ENCODE results near the gene GALNTL6. TPM values are rescaled to one million over a fixed set of nuclear protein-coding genes. Genes with fewer than 3 reads are reported as not detected.

The GALNTL6 gene
- total and polyA plus RNA-seq, 2 donors (not counting 3 experiments of a cell fraction or from before 2014, with no cell fraction given) = not detected

- no peaks in the 10 kb centered on the region for H3K79me2 ChIP-seq (ENCODE audit: control insufficient read depth, insufficient read depth, low read length)
- no peaks in the 10 kb centered on the region for H3K36me3 ChIP-seq (ENCODE audit: control insufficient read depth in 2 of 2, extremely low read depth in 1 of 2, insufficient read depth in 2 of 2, low read length in 2 of 2)
- no peaks in the 10 kb centered on the region for H3K9me1 ChIP-seq (replicated peaks; ENCODE audit: control insufficient read depth, extremely low read depth, insufficient read depth, low read length)
- H3K27me3 ChIP-seq (ENCODE audit: control insufficient read depth in 2 of 2, insufficient read depth in 2 of 2, low read length in 2 of 2) = no peaks in the 10 kb centered on the region
- dilution Hi-C loops (cut with MboI; ENCODE audit: extremely low pct_ligation_motif_present, low sequenced_read_pairs) = no loop called here
- H3K9me3 ChIP-seq (replicated peaks; ENCODE audit: control insufficient read depth, insufficient read depth, low read length) = no peaks in the 10 kb centered on the region
- H3K27ac ChIP-seq (ENCODE audit: insufficient read depth, low read depth, low read length) = no peak overlapping the region
- BruUV-seq (replicated peaks) = no TSS peak
- H3K4me1 ChIP-seq (ENCODE audit: control insufficient read depth, extremely low read depth, insufficient read depth, low read length) = no peaks in the 10 kb centered on the region
- DNase-seq (ENCODE audit: low read depth, low spot score) = no peak
- H3K4me2 ChIP-seq (ENCODE audit: insufficient read depth, low read length) = no peak overlapping the region
- POLR2A ChIA-PET = no interaction called here
- H3K4me3 ChIP-seq (replicated peaks in 1 of 3; ENCODE audit: insufficient read depth in 1 of 3, low read depth in 1 of 3, low read length in 3 of 3) = no peak overlapping the region
- intact Hi-C loops (cut with micrococcal nuclease) = no loop called here
- no peak for FAIRE-seq
- no peak overlapping the region for H3K9ac ChIP-seq (replicated peaks; ENCODE audit: extremely low read depth, insufficient read depth, low read length)
- TF ChIP-seq JUN (IDR thresholded peaks at IDR 0.05; ENCODE audit: borderline replicate concordance, insufficient read depth, insufficient read length, low read depth) = no peak
- no peak for TF ChIP-seq POLR2A (IDR thresholded peaks at IDR 0.05; ENCODE audit: low read depth, low read length)
- no peak for TF ChIP-seq MYC (IDR thresholded peaks at IDR 0.05; ENCODE audit: low read depth, low read length)
- no peak for TF ChIP-seq POLR2AphosphoS5 (IDR thresholded peaks at IDR 0.05; ENCODE audit: insufficient read depth, low read depth, low read length)
- CTCF ChIA-PET = interaction anchor here (0.7 kb wide), 1 partner anchor 19 kb away, joined by 4 read pairs; no protein-coding TSS in a partner anchor
- H2AFZ ChIP-seq (ENCODE audit: low read depth, low read length) = no peak overlapping the region
- H4K20me1 ChIP-seq (replicated peaks; ENCODE audit: control insufficient read depth, extremely low read depth, insufficient read depth, low read length) = no peaks in the 10 kb centered on the region
Observed at GRCh38 chr4:172951679-172952451, 1138.7 kb downstream of the GALNTL6 start.

GRCh38 chr4:172953896-172954568, 1140.8 kb downstream of the GALNTL6 start:
- DNase-seq (ENCODE audit: low read depth, low spot score) (no peak), FAIRE-seq (no peak)
- Histone ChIP-seq H3K79me2 (ENCODE audit: control insufficient read depth, insufficient read depth, low read length) (no peaks in the 10 kb centered on the region), H3K36me3 (ENCODE audit: control insufficient read depth in 2 of 2, extremely low read depth in 1 of 2, insufficient read depth in 2 of 2, low read length in 2 of 2) (no peaks in the 10 kb centered on the region), H2AFZ (ENCODE audit: low read depth, low read length) (no peak overlapping the region), H3K4me1 (ENCODE audit: control insufficient read depth, extremely low read depth, insufficient read depth, low read length) (no peaks in the 10 kb centered on the region), H3K9ac (replicated peaks; ENCODE audit: extremely low read depth, insufficient read depth, low read length) (no peak overlapping the region), H3K27me3 (ENCODE audit: control insufficient read depth in 2 of 2, insufficient read depth in 2 of 2, low read length in 2 of 2) (no peaks in the 10 kb centered on the region), H3K4me2 (ENCODE audit: insufficient read depth, low read length) (no peak overlapping the region), H3K9me1 (replicated peaks; ENCODE audit: control insufficient read depth, extremely low read depth, insufficient read depth, low read length) (no peaks in the 10 kb centered on the region), H3K4me3 (replicated peaks in 1 of 3; ENCODE audit: insufficient read depth in 1 of 3, low read depth in 1 of 3, low read length in 3 of 3) (no peak overlapping the region), H3K27ac (ENCODE audit: insufficient read depth, low read depth, low read length) (no peak overlapping the region), H3K9me3 (replicated peaks; ENCODE audit: control insufficient read depth, insufficient read depth, low read length) (no peaks in the 10 kb centered on the region), H4K20me1 (replicated peaks; ENCODE audit: control insufficient read depth, extremely low read depth, insufficient read depth, low read length) (no peaks in the 10 kb centered on the region)
- TF ChIP-seq EZH2 (IDR thresholded peaks at IDR 0.05; ENCODE audit: borderline replicate concordance, low read depth, low read length, severe bottlenecking) (no peak), GATA2 (IDR thresholded peaks at IDR 0.05; ENCODE audit: insufficient read depth, insufficient read length, low read depth, low read length) (no peak), MAX (IDR thresholded peaks at IDR 0.05; ENCODE audit: insufficient read depth, insufficient read length) (no peak), CTCF (IDR thresholded peaks at IDR 0.05; ENCODE audit: extremely low read depth in 1 of 2, insufficient read depth in 1 of 2, low read depth in 1 of 2, low read length in 2 of 2) (no peak), MYC (IDR thresholded peaks at IDR 0.05; ENCODE audit: low read depth, low read length) (no peak), POLR2A (IDR thresholded peaks at IDR 0.05; ENCODE audit: low read depth, low read length) (no peak), FOS (IDR thresholded peaks at IDR 0.05; ENCODE audit: borderline replicate concordance, insufficient read depth, low read length) (no peak), JUN (IDR thresholded peaks at IDR 0.05; ENCODE audit: borderline replicate concordance, insufficient read depth, insufficient read length, low read depth) (no peak), POLR2AphosphoS5 (IDR thresholded peaks at IDR 0.05; ENCODE audit: insufficient read depth, low read depth, low read length) (no peak)
- ChIA-PET POLR2A (no interaction called here), CTCF (no interaction called here)
- BruUV-seq (replicated peaks) = no TSS peak
- dilution Hi-C loops (cut with MboI; ENCODE audit: extremely low pct_ligation_motif_present, low sequenced_read_pairs) = no loop called here
- intact Hi-C loops (cut with micrococcal nuclease) = no loop called here

Measured in endothelial cell of umbilical vein (primary cell).